Measurements from ENCODE around the gene ARRDC5.

- TF ChIP-seq CTCF (IDR thresholded peaks at IDR 0.05; ENCODE audit: low read depth, low read length, poor library complexity, severe bottlenecking), result no peak
- TF ChIP-seq EZH2phosphoT487 (IDR thresholded peaks at IDR 0.05; ENCODE audit: borderline replicate concordance, low read length), result no peak
Observed at GRCh38 chr19:4937060-4937459, 34.4 kb upstream of the ARRDC5 start.

All from DOHH2 (cell line).